ENCODE data around the gene HES6.
A peak's percentile ranks its signal among the peaks of the same experiment; 100 is the strongest.
"Not testable (repeated sequence)": the region's sequence is repeated elsewhere in the genome, so short reads cannot be mapped to it uniquely, and the experiment has no call there.

The HES6 gene

DNA sequence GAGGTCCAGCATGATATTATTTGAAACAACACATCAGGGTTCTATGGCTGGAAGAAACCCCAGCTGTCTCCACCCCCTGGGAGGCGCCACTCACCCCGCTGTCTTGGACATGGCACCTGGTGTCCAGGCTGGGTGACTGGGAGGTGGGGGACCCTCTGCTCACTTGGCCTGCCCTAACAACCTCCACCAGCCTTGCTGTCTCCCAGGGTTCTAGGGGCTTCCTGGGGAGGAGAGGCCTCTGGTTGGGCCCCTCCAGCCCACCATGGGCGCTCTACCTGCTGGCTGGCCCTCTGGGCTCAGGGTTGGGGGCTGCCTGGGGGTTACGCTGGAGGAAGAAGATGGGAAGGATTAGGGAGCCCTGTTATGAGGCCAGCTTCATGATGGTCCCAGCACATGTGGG, 32.3 kb upstream of the HES6 start:
- no peak for DNase-seq

GRCh38 chr2:238271686-238272085, 31.8 kb upstream of the HES6 start:
- not testable (repeated sequence) for DNase-seq

GRCh38 chr2:238271061-238271554, 31.3 kb upstream of the HES6 start:
- no peak for DNase-seq

DNA sequence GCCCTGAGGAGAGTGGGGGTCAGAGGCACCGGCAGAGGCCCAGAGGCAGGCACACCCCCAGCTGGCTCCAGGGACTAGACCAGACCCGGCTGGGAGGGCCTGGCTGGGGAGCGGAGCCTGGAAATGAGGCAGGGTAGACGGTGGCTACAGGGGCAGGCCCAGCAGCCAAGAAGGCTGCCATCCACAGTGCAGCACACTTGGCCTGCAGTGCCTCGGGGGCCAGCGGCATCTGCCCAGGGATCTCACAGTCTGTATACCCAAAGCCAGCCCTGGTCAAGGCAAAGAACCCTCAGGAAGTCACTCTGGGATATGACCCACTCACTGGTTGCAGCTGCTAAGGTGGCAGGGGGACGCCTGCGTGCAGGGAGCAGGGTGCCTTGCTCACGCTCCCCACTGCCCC, 30.8 kb upstream of the HES6 start:
- no peak for DNase-seq

- DNase-seq, result no peak
Measured at GRCh38 chr2:238269741-238270140, 29.9 kb upstream of the HES6 start.

- DNase-seq, result no peak
Measured at GRCh38 chr2:238267884-238268680, 28.2 kb upstream of the HES6 start.

- DNase-seq, result no peak
Measured at GRCh38 chr2:238267341-238267710, 27.5 kb upstream of the HES6 start.

- DNase-seq, result no peak
Measured at GRCh38 chr2:238265605-238266004, 25.8 kb upstream of the HES6 start.

DNA sequence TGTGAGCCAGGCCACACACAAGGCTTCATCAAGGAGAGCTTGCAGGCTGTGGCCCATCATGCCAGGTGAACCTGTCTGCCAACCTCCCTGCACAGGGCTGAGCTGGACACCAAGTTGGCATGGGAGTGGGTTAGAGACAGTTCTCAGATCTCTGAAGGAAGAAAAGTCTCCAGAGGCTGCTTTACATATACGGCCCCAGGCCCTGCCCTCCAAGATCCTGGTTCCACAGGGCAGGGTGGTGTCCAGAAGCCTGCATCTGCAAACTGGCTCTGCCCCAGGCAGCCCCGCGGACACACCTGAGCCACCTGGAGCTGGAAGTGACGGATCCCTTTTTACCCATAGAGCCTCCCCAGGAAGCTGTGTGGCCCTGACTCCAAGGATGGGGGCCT, 24.2 kb upstream of the HES6 start:
- DNase-seq, result no peak

DNA sequence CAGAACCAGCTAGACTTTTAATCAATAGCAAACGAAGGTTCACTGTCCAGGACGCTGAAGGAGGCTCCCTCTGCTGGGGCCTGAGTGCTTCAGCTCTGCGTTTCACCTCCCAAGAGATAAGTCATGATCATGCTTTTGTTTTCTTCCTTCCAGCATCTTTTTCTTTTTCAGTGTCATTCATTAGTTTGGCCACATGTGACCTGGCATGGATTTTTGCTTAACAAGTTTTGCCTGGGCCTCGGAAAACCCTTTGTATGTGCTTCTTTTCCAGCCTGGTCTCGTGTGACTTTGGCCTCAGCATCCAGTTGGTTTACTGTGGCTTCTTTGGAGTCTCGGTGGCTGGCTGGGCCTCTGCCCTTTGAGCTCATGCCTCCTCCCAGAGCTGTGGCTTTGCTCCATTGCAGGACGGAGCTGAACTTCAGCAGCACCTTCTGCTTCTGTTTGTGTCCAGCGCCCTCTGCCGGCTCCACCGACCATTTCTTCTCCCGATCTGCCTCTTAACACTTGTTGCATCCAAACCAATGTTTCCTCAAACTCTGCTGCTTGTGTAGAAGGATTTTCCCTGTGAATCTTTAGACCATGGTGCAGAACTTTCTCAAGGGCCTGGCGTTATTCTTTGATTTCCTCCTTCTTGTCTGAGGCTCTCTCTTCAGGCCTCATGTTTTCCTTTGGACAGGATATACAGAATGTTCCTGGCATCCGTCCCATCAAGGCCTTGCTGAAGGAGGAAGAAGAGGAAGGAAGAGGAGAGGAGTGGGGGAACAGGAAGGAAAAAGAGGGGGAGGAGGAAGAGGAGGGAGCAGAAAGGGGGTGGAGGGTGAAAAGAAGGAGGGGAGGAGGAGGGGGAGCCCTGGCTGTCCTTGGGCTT, 23.6 kb upstream of the HES6 start:
- DNase-seq, result peak; percentile 82

DNA sequence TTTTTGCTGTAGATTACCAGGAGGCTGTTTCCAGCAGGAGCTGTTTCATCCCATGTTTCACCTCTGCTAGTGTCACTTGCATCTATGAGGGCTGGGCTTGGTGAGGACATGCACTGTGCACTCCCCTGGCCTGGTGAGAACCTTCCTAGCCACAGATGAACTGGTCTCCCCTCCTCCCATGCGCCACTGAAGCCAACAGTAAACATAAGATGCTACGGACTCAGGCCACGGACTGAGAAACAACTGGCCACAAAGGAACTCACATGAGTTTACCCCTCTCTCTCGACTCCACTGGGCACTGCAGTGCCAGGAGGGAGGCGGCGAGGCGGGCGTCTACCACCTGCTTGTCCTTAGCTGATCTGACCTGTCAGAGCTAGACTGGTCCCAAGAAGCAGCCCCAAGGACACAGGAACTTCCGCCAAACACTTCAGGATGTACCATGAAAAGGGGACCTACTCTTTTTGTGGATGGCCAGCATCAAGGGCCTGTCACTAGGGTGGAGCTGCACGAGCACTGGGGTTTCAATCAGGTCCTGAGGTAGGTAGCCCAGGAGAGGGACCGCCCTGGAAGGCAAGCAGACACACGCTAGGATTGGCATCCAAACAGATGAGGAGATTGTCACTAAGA, 22.8 kb upstream of the HES6 start:
- no peak for DNase-seq

GRCh38 chr2:238261718-238262375, 22.0 kb upstream of the HES6 start:
- no peak for DNase-seq

GRCh38 chr2:238260883-238261282, 21.0 kb upstream of the HES6 start:
- no peak for DNase-seq

DNA sequence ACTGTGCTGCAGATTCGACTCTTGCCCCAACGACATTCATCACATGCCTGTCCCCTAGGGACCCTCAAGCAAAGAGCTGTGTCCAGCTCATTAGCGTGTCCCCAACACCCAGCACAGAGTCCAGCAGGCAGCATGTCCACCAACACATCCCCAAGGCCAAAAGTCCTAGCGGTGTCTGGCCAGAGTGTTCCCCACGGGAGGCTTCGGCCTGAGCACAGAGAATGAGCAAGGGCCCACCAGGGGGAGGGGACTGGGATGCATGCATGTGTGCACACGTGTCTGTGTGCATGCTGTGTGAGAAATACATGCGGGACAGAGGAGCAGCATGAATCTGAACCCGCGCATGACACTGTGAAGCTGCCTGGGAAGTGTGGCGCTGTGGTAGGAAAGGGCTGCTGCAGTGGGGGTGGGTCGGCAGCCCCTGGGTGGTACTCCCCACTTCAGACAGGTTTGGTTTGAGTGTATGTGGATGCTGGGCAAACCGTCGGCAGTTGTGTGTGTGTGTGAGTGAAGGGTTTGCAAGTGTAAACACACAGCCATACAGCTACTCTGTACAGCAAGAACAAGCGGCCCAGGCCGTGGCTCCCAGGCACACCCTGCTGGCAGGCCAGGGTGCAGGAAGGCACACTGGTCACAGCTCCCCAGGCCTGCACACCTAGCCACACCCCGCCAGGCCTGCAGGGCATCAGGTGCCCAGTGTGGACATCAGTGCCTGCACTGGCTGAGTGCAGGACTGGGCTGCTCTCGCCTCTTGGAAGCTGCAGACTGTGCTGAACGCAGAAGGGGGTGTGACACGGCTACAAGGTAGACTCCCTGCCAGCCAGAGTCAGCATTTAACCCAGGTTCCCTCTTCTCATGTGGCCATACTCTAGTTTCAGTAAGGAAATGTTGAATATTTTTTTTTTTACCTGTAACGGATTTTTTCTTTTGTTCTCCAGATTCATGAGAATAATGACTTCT, 19.5 kb upstream of the HES6 start:
- peak; percentile 11 for DNase-seq

DNA sequence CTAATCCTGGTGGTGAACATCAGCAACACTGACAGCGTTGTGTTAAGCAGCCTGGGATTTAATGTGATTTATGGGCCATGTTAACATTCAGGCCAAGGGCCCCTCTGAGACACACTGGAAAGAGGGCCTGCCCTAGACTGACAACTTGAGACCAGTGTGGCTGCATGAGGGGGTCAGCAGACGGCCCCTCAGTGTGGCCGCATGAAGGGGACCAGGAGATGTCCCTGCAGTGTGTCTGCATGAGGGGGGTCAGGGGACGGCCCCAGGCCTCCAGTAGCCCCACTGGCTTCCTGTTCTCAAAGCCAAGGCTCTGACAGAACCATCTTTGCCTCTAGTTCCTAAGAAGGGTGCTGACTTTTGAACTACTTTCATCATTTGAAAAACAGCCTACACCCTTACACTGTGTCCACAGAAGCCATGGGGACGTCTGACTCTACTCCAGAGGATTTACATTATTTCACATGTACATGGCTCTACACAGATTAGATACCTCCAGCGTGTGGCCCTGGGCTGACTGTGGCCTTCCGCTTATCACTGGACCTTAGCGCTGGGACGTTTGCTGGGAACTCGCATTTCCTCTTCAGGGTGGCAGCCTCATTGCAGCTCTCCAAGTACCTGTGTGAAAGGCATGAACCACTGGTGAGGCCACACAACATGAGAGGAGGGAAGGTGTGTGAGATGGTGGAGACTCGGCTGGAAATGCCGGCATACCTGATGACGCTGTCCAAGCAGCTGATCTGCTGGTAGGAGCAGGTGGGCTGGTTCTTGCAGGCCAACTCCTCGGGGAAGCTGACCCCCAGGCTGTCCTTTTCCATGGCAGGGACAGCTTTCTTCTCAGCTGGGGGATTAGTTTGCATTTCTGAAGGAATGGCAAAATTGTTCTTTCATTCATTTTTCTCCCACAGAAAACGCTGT, 18.2 kb upstream of the HES6 start:
- DNase-seq, result no peak

DNA sequence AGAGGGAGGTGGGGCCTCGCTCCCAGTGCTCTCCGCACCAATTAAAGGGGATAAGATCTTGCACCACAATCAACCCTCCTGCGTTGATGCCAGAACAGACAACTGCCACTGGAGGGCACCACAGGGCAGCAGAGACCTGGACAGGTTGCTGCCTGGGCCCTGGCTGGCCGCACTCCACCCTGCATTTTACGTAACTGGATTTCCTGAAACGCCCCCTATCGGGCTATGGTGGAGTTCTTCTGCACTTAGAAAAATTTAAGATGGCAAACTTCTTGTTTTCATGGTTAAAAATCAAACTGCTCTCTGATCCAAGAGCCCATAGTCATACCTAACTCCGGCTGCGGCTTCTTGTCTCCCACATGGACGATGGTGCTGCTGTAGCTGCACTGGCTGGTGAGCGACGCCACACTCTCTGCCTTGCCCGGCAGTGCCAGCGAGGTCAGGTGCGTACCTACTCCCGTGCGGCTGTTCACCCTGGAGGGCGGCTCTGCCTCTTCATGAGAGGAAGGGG, 16.8 kb upstream of the HES6 start:
- DNase-seq, result peak; percentile 78

DNA sequence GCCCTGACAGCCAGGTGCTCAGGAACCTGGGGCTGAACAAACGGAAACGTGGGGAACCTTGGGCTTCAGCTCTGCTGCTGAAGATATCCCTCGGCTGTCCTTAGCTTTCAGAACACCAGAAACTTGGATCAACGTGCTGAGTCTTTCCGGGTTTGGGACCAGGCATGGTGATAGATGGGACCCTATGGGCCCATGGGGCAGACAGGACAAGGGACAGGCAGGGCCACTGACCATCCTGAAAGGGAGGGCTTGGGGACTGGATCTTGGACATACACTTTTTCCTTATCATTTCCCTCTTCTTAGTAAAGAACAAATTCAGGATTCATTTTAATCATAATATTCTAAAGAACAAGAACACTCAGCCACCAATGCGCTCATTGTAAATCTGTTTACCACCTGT, 16.3 kb upstream of the HES6 start:
- DNase-seq, result no peak

- DNase-seq, result no peak
Measured at GRCh38 chr2:238255636-238256035, 15.8 kb upstream of the HES6 start.

GRCh38 chr2:238255151-238255551, 15.3 kb upstream of the HES6 start:
- DNase-seq, result no peak

GRCh38 chr2:238254095-238254723, 14.4 kb upstream of the HES6 start:
- no peak for DNase-seq
